Measurements from ENCODE around the gene TMEM240.

The TMEM240 gene

DNA sequence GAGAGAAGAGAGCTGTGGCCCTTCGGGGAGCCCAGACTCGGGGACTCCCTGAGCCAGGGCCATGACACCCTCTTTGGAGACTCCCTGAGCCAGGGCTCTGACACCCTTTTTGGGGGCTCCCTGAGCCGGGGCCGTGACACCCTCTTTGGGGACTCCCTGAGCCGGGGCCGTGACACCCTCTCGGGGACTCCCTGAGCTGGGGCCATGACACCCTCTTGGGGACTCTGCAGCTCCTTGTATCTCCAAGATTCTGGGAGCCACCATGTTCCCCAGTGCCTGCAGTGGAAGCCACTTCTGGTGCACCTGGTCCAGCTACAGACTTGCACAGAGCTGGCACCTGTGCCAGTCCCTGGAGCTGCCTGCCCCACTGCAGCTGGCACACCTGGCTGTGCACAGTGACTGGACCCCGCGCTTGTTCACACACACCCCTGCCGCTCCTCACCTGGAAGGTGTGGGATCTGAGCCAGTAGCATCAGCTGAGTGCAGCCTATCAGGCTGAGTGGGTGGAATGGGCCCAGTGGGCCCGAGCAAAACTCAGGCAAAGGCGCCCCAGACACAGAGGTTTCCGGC, 38.0 kb upstream of the TMEM240 start:
- Histone ChIP-seq H3K4me1 (ENCODE audit: control insufficient read depth, low read length) (peaks cover 12% of the 10 kb centered on the region), H3K4me3 (ENCODE audit: low read length) (no peak overlapping the region), H3K79me2 (ENCODE audit: control insufficient read depth, low read length) (peaks cover 26% of the 10 kb centered on the region), H3K27ac (ENCODE audit: low read depth, low read length) (no peak overlapping the region), H3K9me3 (ENCODE audit: control insufficient read depth, insufficient read depth, low read length) (no peaks in the 10 kb centered on the region), H3K36me3 (ENCODE audit: control insufficient read depth, low read length) (peaks cover 8% of the 10 kb centered on the region), H3K27me3 (ENCODE audit: control insufficient read depth, low read length) (peaks cover 6% of the 10 kb centered on the region; the same call in 1 of the 2 replicates), H3K4me2 (ENCODE audit: low read length) (no peak overlapping the region), H3F3A (ENCODE audit: control insufficient read depth, insufficient read depth) (no peaks in the 10 kb centered on the region), H3K9me2 (replicated peaks; ENCODE audit: control insufficient read depth, low read length) (no peaks in the 10 kb centered on the region), H4K20me1 (ENCODE audit: control insufficient read depth, insufficient read depth, low read depth, low read length) (peaks cover 3% of the 10 kb centered on the region; the same call in 1 of the 2 replicates)
- TF ChIP-seq EZH2phosphoT487 (IDR thresholded peaks at IDR 0.05; ENCODE audit: borderline replicate concordance, low read length), result no peak
- TF ChIP-seq, protein P1, sequence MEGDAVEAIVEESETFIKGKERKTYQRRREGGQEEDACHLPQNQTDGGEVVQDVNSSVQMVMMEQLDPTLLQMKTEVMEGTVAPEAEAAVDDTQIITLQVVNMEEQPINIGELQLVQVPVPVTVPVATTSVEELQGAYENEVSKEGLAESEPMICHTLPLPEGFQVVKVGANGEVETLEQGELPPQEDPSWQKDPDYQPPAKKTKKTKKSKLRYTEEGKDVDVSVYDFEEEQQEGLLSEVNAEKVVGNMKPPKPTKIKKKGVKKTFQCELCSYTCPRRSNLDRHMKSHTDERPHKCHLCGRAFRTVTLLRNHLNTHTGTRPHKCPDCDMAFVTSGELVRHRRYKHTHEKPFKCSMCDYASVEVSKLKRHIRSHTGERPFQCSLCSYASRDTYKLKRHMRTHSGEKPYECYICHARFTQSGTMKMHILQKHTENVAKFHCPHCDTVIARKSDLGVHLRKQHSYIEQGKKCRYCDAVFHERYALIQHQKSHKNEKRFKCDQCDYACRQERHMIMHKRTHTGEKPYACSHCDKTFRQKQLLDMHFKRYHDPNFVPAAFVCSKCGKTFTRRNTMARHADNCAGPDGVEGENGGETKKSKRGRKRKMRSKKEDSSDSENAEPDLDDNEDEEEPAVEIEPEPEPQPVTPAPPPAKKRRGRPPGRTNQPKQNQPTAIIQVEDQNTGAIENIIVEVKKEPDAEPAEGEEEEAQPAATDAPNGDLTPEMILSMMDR (IDR thresholded peaks at IDR 0.05; ENCODE audit: low read depth, low read length, poor library complexity, severe bottlenecking), result no peak

DNA sequence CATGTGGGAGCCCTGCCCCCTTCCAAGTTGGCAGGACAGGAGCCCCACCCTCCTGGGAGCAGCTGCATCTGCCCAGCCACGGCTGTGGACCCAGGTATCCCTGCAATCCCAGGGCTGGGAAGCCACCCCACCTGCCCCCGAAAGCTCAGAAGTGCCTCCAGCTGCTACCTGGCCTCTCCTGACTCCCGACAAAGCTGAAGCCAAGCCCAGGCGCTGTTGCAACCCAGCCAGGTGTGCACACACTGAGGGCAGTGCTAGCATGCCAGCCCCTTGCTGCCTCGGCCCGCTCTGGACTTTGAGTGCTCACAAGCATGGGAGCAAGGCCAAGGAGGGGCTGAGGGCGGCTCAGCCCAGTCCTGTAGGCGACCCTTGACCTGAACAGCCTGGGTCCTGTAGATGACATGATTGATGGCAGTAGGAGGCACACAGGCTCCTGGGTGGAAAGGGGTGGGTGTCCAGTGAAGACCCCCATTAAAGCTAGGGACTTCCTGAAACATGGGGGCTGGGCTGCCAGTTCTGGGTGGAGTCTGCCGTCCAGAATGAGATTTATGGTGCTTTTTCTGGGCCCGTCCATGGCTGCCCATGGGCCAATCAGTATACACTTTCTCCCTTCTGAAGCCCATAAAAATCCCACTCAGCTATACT, 37.1 kb upstream of the TMEM240 start:
- no peak overlapping the region for H3K27ac ChIP-seq (ENCODE audit: low read depth, low read length)
- H3K27me3 ChIP-seq (ENCODE audit: control insufficient read depth, low read length), result peaks cover 3% of the 10 kb centered on the region; the same call in 1 of the 2 replicates
- peaks cover 15% of the 10 kb centered on the region for H3K36me3 ChIP-seq (ENCODE audit: control insufficient read depth, low read length)
- no peak overlapping the region for H3K4me2 ChIP-seq (ENCODE audit: low read length)
- H3K9me3 ChIP-seq (ENCODE audit: control insufficient read depth, insufficient read depth, low read length), result no peaks in the 10 kb centered on the region
- peaks cover 36% of the 10 kb centered on the region for H3K79me2 ChIP-seq (ENCODE audit: control insufficient read depth, low read length)
- H4K20me1 ChIP-seq (ENCODE audit: control insufficient read depth, insufficient read depth, low read depth, low read length), result peaks cover 4% of the 10 kb centered on the region; the same call in 1 of the 2 replicates
- H3K4me1 ChIP-seq (ENCODE audit: control insufficient read depth, low read length), result peaks cover 21% of the 10 kb centered on the region
- no peaks in the 10 kb centered on the region for H3F3A ChIP-seq (ENCODE audit: control insufficient read depth, insufficient read depth)
- no peaks in the 10 kb centered on the region for H3K9me2 ChIP-seq (replicated peaks; ENCODE audit: control insufficient read depth, low read length)
- H3K4me3 ChIP-seq (ENCODE audit: low read length), result no peak overlapping the region
- TF ChIP-seq, protein P1 (IDR thresholded peaks at IDR 0.05; ENCODE audit: low read depth, low read length, poor library complexity, severe bottlenecking), result no peak
- TF ChIP-seq EZH2phosphoT487 (IDR thresholded peaks at IDR 0.05; ENCODE audit: borderline replicate concordance, low read length), result no peak

DNA sequence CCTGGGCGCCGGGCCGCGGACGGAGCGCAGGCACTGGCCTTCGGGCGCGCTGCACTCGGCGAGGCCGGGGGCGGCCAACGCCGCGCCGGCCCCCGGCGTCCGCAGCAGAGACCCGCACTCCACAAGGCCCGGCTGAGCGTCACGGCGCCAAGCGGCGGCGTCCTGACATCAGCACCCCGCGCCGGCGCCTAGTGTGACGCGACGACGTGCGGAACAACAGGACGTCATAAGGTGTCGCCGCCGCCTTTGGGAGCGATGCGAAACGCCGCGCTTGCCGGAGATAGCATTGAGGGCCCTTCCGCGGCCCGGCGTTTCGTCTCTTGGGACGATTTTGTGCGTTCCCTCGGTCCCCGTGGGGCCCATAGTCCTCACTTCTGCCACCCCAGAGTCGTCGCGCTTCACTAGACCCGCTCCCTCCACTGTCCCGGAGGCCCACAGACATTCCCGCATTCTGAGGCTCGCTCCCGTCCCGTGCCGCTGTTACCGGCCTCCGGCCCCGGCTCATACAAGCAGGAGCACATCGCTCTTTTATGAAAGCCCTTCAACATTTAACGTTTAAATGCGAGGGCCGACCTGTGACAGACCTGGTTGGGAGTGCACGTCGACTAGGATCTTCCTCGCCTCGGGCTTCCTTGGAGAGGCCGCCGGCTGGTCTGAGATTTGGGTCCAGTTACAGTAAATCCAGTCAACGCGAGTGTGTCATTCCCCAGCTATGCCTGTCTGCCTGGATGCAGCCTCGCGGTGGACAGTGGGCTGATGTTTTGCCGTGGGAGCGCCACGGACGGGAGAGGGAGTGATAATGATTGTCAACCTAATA, 34.5 kb upstream of the TMEM240 start, which contains the start of gene SSU72:
Gene SSU72 (minus strand): TSS at position 143 of the 817 bp plus-strand sequence. CDS start 306 bp downstream, outside the sequence.
- peaks cover 30% of the 10 kb centered on the region for H3K36me3 ChIP-seq (ENCODE audit: control insufficient read depth, low read length)
- H3K4me3 ChIP-seq (ENCODE audit: low read length), result peak within 1 kb of the TSS; percentile 82
- no peaks in the 10 kb centered on the region for H3K9me3 ChIP-seq (ENCODE audit: control insufficient read depth, insufficient read depth, low read length)
- peaks cover 10% of the 10 kb centered on the region; the same call in 1 of the 2 replicates for H4K20me1 ChIP-seq (ENCODE audit: control insufficient read depth, insufficient read depth, low read depth, low read length)
- H3K27ac ChIP-seq (ENCODE audit: low read depth, low read length), result peak within 1 kb of the TSS; percentile 46
- H3K4me2 ChIP-seq (ENCODE audit: low read length), result peak within 1 kb of the TSS; percentile 90
- peaks cover 21% of the 10 kb centered on the region for H3K4me1 ChIP-seq (ENCODE audit: control insufficient read depth, low read length)
- H3K9me2 ChIP-seq (replicated peaks; ENCODE audit: control insufficient read depth, low read length), result no peaks in the 10 kb centered on the region
- 0 out of 2 replicates have a peak, but pooled peaks cover under 1% of the 10 kb centered on the region for H3F3A ChIP-seq (ENCODE audit: control insufficient read depth, insufficient read depth)
- H3K27me3 ChIP-seq (ENCODE audit: control insufficient read depth, low read length), result no peaks in the 10 kb centered on the region
- H3K79me2 ChIP-seq (ENCODE audit: control insufficient read depth, low read length), result peaks cover 61% of the 10 kb centered on the region
- TF ChIP-seq EZH2phosphoT487 (IDR thresholded peaks at IDR 0.05; ENCODE audit: borderline replicate concordance, low read length), result no peak
- TF ChIP-seq, protein P1 (IDR thresholded peaks at IDR 0.05; ENCODE audit: low read depth, low read length, poor library complexity, severe bottlenecking), result no peak

Measured in DOHH2 (cell line).